DMS153 treated with DMSO at 0.1 percent for 48 hours (cell line): ENCODE measurements around the gene PAIP2.
A peak's percentile ranks its signal among the peaks of the same experiment; 100 is the strongest.
"Not testable (repeated sequence)": the region's sequence is repeated elsewhere in the genome, so short reads cannot be mapped to it uniquely, and the experiment has no call there.

ENCODE experiments used
- DNase-seq: peaks from one replicate; lab custom pipeline; 2025; ENCODE audit not compliant: unreplicated experiment; lab: John Stamatoyannopoulos, UW

Gene PAIP2

DNA sequence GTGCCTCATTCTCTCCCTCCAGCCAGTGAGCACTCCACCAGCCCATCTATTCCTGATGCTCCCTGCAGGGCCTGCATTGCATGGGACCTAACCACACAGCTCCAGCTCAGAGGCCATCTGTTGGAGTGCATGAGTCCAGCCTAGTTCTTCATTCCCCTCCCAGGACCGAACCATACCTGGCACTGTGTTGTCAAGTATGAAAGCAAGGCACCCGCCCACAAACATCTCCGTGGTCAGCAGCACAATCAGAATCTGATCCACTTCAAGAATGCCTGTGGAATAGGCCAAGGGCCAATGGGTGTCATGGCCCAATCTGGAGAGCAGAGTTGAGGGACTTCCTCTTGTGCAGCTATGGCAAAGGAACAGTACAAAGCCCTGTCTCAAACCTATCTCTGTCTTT lies 35.6 kb downstream of the PAIP2 start:
- DNase-seq: no peak

- no peak for DNase-seq
Measured at GRCh38 chr5:139378101-139378825, 36.6 kb downstream of the PAIP2 start.

DNA sequence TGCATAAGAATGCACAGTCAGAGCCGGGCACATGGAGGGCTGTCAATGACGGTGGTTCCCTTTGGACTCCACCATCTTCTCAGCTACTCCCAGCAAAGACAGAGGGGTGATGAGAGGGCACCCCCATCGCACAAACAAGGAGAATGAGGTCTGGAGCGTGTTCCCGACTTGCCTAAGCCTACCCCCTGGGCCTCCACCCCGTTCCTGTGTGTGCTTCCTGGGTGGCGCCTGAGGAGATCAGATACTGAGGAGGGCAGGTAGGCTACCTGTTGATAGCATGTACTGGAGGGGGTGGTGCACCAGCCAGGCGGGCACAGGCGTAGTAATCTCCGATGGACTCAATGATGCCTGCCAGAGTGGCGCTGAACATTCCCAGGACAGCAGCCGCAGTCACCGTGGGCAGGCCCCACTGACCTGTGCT lies 37.3 kb downstream of the PAIP2 start:
- no peak for DNase-seq

GRCh38 chr5:139379626-139380449 lies 38.2 kb downstream of the PAIP2 start:
- DNase-seq: no peak

DNA sequence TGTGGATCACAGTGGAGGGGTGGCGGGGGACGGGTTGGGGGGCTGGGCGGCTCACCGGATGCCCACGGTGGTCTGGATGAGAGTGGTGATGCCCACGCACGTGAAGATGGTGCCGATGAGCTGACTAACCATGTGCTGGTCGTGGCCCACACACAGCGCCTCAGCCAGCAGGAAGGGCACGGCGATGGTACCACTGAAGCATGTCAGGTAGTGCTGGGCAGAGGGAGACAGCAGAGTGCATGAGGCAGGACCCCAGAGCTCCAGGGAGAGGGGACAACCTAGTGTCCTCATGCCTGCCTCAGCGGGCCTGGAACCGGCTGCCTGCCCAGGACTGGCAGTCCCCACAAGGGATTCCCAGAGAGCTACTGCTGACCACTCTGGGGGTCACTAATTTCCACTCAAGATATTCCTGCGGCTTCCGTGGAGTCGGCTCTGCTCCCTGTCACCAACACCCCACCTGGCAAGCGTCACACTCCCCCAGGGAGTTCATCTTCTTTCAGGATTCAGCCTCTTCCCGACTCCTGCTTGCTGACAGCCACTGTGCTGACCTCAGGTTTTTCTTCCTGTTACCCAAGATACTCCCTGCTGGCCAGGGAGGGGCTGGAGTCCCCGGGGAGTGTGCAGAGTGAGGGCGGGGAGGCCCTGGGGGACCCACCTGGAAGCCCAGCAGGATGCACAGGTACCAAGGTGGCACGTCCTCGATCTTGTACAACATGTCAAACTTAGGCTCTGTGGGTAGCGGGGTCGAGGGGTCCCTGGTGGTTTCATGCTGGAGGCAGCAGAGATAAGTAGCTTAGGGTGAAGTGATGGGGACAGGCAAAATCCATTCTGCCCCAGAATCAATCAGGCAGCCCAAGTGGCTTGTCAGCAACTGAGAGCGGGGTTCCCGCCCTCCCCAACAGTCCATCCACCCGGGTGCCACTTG lies 40.4 kb downstream of the PAIP2 start:
- DNase-seq: no peak

- no peak for DNase-seq
Measured at GRCh38 chr5:139382807-139383206, 41.2 kb downstream of the PAIP2 start.

DNA sequence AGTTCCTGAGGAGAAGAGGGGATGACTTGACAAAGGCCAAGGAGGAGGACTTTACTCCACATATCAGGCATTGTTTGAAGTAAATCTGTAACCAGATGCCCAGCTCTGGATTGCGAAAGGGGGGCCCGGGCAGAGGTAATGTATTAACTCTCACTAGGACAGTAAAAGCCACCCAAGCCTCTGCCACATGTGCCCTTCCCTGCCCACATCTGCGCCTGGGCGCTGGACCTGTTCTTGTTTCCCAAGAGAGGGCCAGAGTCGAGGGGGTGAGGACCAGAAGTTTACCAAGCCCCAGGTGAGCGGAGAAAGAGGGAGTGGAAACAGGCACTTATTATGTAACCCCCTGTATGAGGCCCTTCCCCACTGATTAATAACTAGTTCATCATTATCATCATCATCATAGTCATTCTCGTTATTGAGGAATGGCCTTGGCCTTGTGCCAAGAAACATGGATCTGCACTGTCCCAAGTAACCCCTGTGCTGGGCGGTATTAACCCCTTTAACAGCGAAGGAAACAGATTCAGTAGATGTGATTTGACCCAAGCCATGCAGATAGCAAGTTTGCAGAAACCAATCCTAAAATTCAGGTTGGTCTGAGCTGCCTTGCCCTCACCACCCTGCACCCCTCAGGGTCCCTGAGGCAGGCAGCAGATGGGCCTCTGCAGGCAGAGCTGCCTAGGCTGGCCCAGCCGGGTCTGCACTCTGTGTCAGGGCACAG lies 41.8 kb downstream of the PAIP2 start, which contains the start of gene SLC23A1:
TSS of gene SLC23A1 (minus strand) at position 23 of the 718 bp plus-strand sequence. CDS start 44 bp downstream, outside the sequence.
- no peak for DNase-seq

- no peak for DNase-seq
Measured at GRCh38 chr5:139383993-139384590, 42.4 kb downstream of the PAIP2 start.

DNA sequence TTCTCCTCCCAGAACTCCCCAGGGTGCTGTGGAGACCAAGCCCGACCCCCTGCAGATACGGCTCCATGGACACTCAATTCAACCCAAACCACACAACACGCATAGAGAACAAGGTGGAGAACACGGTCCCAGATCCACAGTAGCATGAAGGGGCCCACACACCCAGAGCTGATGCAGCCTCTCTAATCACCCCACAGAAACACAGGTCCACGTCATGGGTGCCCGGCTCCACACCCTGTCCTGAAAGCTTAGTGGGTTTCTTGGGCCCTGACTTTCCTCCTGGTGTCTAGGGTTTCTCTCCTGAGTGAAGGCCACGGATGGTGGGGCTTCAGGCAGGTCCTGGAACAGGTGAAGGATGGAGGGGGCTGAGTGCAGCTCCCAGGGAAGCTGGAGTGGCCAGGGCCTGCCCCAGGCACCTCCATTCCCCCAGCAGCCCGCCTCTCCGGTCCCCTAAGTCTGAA lies 43.0 kb downstream of the PAIP2 start:
- no peak for DNase-seq

DNA sequence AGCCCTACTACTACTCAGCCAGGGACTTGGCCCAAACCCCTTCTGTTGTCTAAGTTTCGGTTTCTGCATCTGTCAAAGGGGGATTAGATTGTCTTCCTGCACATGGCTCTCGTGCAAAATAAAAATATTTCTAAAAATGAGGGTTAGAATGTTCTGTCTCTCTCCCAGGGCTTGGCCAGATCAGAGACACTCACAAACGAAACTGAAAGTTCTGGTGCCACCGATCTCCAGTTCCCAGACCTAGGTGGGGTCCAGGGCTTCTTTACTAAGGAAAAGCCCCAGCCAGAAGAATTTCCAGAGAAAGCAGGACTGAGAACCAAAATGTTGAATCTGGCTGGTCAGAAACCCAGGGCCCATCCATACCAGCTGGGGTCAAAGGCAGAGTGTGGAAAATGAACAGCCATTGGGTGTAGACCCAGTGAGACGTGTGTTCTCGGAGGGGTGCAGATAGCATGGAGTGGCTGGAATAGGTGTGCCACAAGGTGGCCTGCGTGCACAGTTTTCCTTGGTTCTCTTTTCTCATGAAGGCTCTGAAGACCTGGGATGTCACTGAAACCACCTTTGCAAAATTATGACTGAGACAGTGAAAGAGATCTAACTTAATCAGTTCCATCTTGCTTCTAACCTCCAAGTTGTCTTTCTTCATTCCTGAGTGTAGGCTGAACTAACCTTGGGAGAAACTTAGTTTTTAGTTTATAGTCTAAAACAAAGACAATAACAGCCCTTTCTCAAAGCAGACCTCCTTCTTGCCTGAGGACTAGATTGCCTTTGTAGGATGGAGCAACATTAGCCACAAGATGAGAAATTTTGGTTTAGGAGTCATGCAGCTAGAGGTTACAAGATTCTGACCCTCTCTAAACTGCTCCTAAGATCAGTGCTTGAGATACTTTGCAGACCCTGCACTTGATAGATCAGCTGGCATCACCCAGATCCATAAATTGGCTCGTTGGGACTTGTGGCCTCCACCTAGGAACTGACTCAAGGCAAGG lies 43.7 kb downstream of the PAIP2 start:
- DNase-seq: no peak

GRCh38 chr5:139386050-139386438 lies 44.4 kb downstream of the PAIP2 start:
- no peak for DNase-seq

GRCh38 chr5:139386956-139387355 lies 45.3 kb downstream of the PAIP2 start:
- not testable (repeated sequence) for DNase-seq

- DNase-seq: no peak
Measured at GRCh38 chr5:139387611-139388197, 46.0 kb downstream of the PAIP2 start.

- peak; percentile 25 for DNase-seq
Measured at GRCh38 chr5:139388198-139388821, 46.7 kb downstream of the PAIP2 start.

DNA sequence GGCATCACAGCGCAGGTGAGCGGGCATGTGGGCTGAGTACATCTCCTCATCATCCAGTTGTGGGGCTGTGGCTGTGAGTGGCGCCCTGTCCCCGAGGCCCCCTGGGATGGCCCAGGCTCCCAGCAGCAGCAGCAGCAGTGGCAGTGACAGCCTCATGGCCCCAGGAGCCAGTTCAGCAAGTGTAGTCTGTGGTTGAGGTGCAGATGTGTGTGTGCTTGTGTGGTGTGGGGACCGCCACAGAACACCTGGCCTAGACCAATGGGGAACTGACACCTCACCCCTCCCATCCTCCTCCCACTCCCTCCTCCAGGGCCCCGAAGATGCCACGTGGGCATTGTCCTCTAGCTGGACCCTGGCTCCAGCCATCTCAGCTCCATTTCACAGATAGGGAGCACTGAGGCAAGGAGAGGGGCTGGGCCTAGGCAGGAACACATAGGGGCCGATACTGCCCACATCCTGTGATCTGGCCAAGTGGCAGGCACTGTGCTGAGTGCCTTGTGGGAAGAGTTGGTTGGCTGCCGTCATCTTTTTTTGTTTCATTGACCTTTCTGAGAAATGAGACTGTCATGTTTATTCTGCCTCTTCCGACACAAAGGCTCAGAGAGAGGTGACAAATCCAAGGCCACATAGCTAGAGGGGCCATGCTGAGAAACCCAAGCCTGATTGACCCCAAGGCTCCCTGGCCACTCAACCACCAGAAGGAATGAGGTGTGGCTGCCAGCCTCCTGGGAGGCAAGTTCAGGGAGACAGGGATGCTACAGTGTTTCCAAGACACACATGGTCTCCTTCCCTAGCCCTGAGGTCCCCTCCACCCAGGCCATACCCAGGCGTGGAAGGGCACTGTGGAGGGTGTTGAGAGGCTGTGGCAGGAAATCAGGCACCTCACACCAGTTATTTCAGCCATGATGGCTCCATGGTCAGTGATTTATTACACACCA lies 48.3 kb downstream of the PAIP2 start, which contains the start of gene MZB1:
TSS of gene MZB1 (minus strand) at position 213 of the 938 bp plus-strand sequence. CDS start at position 156, 57 bp downstream.
- no peak for DNase-seq

GRCh38 chr5:139390639-139391569 lies 49.2 kb downstream of the PAIP2 start:
- DNase-seq: no peak
